K562 (cell line): ENCODE measurements around the gene SEPHS1. TPM values are rescaled to one million over a fixed set of nuclear protein-coding genes. Genes with fewer than 3 reads are reported as not detected.

Experiments
- BRD4 ChIP-seq: fragments of 200-600 bp; sonication (generic); IDR thresholded peaks from 2 replicates; pipeline ENCODE4 v1.6.1; 2017; ENCODE audit warnings: inconsistent platforms
- CHCHD3 ChIP-seq: fragments of 250-450 bp; sonication (Bioruptor Pico); IDR thresholded peaks from 2 replicates; pipeline ENCODE4 v2.1.2; 2022; ENCODE audit warnings: mild to moderate bottlenecking
- DIDO1 ChIP-seq: fragments of 450-650 bp; IDR thresholded peaks from 2 replicates; pipeline ENCODE4 v1.6.1; 2016; ENCODE audit warnings: low read depth, missing biosample characterization, missing genetic modification characterization
- ESRRB ChIP-seq: fragments of 250-450 bp; sonication (Bioruptor Pico); IDR thresholded peaks from 2 replicates; pipeline ENCODE4 v1.5.0; 2020; ENCODE audit warnings: mild to moderate bottlenecking, moderate library complexity, borderline replicate concordance
- FOXA3 ChIP-seq, 2 experiments: fragments of 450-650 bp in 1 of 2; sonication (generic) in 1 of 2; formaldehyde crosslinking; IDR thresholded peaks in 1 of 2; conservative IDR thresholded peaks in 1 of 2; 2 replicates each; pipeline versions ENCODE4 v1.4.0 to v1.8.0; 2020 to 2022; ENCODE audit warnings: mild to moderate bottlenecking in 2 of 2, missing genetic modification reagents in 1 of 2
- HDAC3 ChIP-seq: fragments of 450-650 bp; IDR thresholded peaks from 2 replicates; pipeline ENCODE4 v1.6.1; 2018; ENCODE audit warnings: borderline replicate concordance, mild to moderate bottlenecking, moderate library complexity; ENCODE audit not compliant: partially characterized antibody
- HNRNPL ChIP-seq: fragments of 200-400 bp; formaldehyde crosslinking; IDR thresholded peaks from 2 replicates; pipeline ENCODE4 v1.6.1; 2017; ENCODE audit warnings: low read depth, mild to moderate bottlenecking, low read length
- MAFF ChIP-seq: IDR thresholded peaks from 2 replicates; pipeline ENCODE4 v1.6.1; 2012; ENCODE audit warnings: low read length, improper control_type of control experiment
- NR2C2 ChIP-seq, 2 experiments: fragments of 200-800 bp in 1 of 2; sonication (Bioruptor generic) in 1 of 2; sonication (generic) in 1 of 2; formaldehyde crosslinking in 1 of 2; IDR thresholded peaks; 2 replicates each; pipeline versions ENCODE4 v1.6.1 to v1.8.0; 2016 to 2022; ENCODE audit warnings: mild to moderate bottlenecking in 1 of 2, missing compliant biosample characterization in 1 of 2, missing genetic modification characterization in 1 of 2, missing genetic modification reagents in 1 of 2
- TAF1 ChIP-seq: IDR thresholded peaks from 2 replicates; pipeline ENCODE4 v1.6.1; 2011; ENCODE audit warnings: mild to moderate bottlenecking, low read length, moderate library complexity; ENCODE audit not compliant: insufficient read depth, control insufficient read depth, severe bottlenecking; ENCODE audit errors: extremely low read depth
- ZNF41 ChIP-seq: fragments of 250-450 bp; sonication (Bioruptor Pico); conservative IDR thresholded peaks from 2 replicates; pipeline ENCODE4 v1.4.0; 2020; ENCODE audit warnings: mild to moderate bottlenecking
- ZNF449 ChIP-seq: fragments of 250-450 bp; sonication (Bioruptor Pico); IDR thresholded peaks from 2 replicates; pipeline ENCODE4 v1.8.0; 2022; ENCODE audit warnings: moderate library complexity, mild to moderate bottlenecking, inconsistent platforms
- ZNF507 ChIP-seq: conservative IDR thresholded peaks from 2 replicates; pipeline ENCODE4 v1.6.1; 2017; ENCODE audit warnings: missing genetic modification characterization, missing compliant biosample characterization
- ZNF511 ChIP-seq: sonication (generic); formaldehyde crosslinking; IDR thresholded peaks from 2 replicates; pipeline ENCODE4 v1.8.0; 2022; ENCODE audit warnings: mild to moderate bottlenecking, missing genetic modification reagents
- polyA plus RNA-seq, 8 experiments: library from polyadenylated mRNA; depleted of rRNA in 4 of 8; stranded (reverse) in 5 of 8; unstranded in 3 of 8; fragments of >200 nt; fragmentation: Nextera tagmentation in 2 of 8; fragmentation: Illumina TruSeq in 1 of 8; extraction: Ambion mirVana in 2 of 8; extraction: Trizol in 1 of 8; gene quantifications; 2 replicates each; pipeline versions ENCODE4 v1.2.1 to v1.2.3, GENCODE V29; 2011 to 2014; ENCODE audit warnings: inconsistent platforms in 1 of 8, missing spikeins in 1 of 8
- total RNA-seq, 7 experiments: library from RNA; depleted of rRNA in 6 of 7; stranded (reverse); fragments of >200 nt in 6 of 7; fragmentation: Illumina TruSeq in 2 of 7; extraction: Trizol in 2 of 7; gene quantifications; 2 replicates each; pipeline versions ENCODE4 v1.2.1 to v1.2.3, GENCODE V29; 2011 to 2021; ENCODE audit warnings: low replicate concordance in 1 of 7
- TF ChIP-seq, protein P1 (sequence below): fragments of 250-450 bp; sonication (Bioruptor Pico); IDR thresholded peaks from 2 replicates; pipeline ENCODE4 v1.8.0; 2021; ENCODE audit warnings: moderate library complexity, mild to moderate bottlenecking, inconsistent platforms
- TF ChIP-seq, protein P2 (sequence below), 2 experiments: fragments of 450-650 bp in 1 of 2; IDR thresholded peaks; 2 replicates each; pipeline ENCODE4 v1.6.1; 2011 to 2017; ENCODE audit warnings: low read depth in 2 of 2, antibody characterized with exemption in 1 of 2, borderline replicate concordance in 1 of 2, low read length in 1 of 2, mild to moderate bottlenecking in 1 of 2, mixed read lengths in 1 of 2; ENCODE audit not compliant: control insufficient read depth in 1 of 2
- TF ChIP-seq, protein P3 (sequence below): sonication (generic); formaldehyde crosslinking; IDR thresholded peaks from 2 replicates; pipeline ENCODE4 v1.5.0; 2020; ENCODE audit warnings: missing genetic modification reagents

Gene SEPHS1
- total and polyA plus RNA-seq, 9 of the 15 experiments (the other 6 are each of a cell fraction or from before 2014, with no cell fraction given), result 14.7 to 82.8 (median 41.8) TPM

GRCh38 chr10:13352519-13352918, 4.4 kb upstream of the SEPHS1 start (continued):
- TF ChIP-seq ZNF449 (CRISPR knock-in tag) (no peak), ESRRB (CRISPR knock-in tag) (no peak), BRD4 (no peak), ZNF41 (CRISPR knock-in tag) (no peak), FOXA3 (CRISPR knock-in tag; conservative IDR thresholded peaks at IDR 0.05 in 1 of 2, IDR thresholded peaks at IDR 0.05 in 1 of 2) (no peak), DIDO1 (no peak), ZNF511 (CRISPR knock-in tag) (no peak), TAF1 (no peak), NR2C2 (CRISPR knock-in tag; IDR thresholded peaks at IDR 0.05) (no peak), NR2C2 (tag; IDR thresholded peaks at IDR 0.05) (peak; percentile 20; the same call in 1 of the 2 replicates), CHCHD3 (no peak), MAFF (no peak), HNRNPL (no peak), HDAC3 (no peak), ZNF507 (tag) (no peak)
- TF ChIP-seq, protein P1, sequence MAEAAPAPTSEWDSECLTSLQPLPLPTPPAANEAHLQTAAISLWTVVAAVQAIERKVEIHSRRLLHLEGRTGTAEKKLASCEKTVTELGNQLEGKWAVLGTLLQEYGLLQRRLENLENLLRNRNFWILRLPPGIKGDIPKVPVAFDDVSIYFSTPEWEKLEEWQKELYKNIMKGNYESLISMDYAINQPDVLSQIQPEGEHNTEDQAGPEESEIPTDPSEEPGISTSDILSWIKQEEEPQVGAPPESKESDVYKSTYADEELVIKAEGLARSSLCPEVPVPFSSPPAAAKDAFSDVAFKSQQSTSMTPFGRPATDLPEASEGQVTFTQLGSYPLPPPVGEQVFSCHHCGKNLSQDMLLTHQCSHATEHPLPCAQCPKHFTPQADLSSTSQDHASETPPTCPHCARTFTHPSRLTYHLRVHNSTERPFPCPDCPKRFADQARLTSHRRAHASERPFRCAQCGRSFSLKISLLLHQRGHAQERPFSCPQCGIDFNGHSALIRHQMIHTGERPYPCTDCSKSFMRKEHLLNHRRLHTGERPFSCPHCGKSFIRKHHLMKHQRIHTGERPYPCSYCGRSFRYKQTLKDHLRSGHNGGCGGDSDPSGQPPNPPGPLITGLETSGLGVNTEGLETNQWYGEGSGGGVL (CRISPR knock-in tag), result no peak
- TF ChIP-seq, protein P2, sequence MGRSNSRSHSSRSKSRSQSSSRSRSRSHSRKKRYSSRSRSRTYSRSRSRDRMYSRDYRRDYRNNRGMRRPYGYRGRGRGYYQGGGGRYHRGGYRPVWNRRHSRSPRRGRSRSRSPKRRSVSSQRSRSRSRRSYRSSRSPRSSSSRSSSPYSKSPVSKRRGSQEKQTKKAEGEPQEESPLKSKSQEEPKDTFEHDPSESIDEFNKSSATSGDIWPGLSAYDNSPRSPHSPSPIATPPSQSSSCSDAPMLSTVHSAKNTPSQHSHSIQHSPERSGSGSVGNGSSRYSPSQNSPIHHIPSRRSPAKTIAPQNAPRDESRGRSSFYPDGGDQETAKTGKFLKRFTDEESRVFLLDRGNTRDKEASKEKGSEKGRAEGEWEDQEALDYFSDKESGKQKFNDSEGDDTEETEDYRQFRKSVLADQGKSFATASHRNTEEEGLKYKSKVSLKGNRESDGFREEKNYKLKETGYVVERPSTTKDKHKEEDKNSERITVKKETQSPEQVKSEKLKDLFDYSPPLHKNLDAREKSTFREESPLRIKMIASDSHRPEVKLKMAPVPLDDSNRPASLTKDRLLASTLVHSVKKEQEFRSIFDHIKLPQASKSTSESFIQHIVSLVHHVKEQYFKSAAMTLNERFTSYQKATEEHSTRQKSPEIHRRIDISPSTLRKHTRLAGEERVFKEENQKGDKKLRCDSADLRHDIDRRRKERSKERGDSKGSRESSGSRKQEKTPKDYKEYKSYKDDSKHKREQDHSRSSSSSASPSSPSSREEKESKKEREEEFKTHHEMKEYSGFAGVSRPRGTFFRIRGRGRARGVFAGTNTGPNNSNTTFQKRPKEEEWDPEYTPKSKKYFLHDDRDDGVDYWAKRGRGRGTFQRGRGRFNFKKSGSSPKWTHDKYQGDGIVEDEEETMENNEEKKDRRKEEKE (IDR thresholded peaks at IDR 0.05; ENCODE audit: borderline replicate concordance in 1 of 2, control insufficient read depth in 1 of 2, low read depth in 2 of 2, low read length in 1 of 2), result no peak
- TF ChIP-seq, protein P3, sequence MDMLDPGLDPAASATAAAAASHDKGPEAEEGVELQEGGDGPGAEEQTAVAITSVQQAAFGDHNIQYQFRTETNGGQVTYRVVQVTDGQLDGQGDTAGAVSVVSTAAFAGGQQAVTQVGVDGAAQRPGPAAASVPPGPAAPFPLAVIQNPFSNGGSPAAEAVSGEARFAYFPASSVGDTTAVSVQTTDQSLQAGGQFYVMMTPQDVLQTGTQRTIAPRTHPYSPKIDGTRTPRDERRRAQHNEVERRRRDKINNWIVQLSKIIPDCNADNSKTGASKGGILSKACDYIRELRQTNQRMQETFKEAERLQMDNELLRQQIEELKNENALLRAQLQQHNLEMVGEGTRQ, result no peak
